Measurements from ENCODE around the gene CDH4. TPM values are rescaled to one million over a fixed set of nuclear protein-coding genes. Genes with fewer than 3 reads are reported as not detected.

The CDH4 gene
- total and polyA plus RNA-seq, 2 of the 8 experiments (the other 6 are each of a cell fraction or from before 2014, with no cell fraction given) = 4.3 to 7.9 TPM

- H3K18ac ChIP-seq (ENCODE audit: extremely low read depth, low read length) = no peak overlapping the region
- peaks cover 9% of the 10 kb centered on the region; the same call in 1 of the 2 replicates for H3K23me2 ChIP-seq (ENCODE audit: low read depth, low read length)
- H3K23ac ChIP-seq (ENCODE audit: insufficient read length) = no peak overlapping the region
- H3K9me3 ChIP-seq (ENCODE audit: insufficient read depth in 2 of 2, low read depth in 1 of 2, low read length in 1 of 2) = peaks cover 13 to 15% of the 10 kb centered on the region in 2 experiments
- ChIA-PET POLR2A (ENCODE audit: partially characterized antibody) (no interaction called here), CTCF (ENCODE audit: partially characterized antibody) (interaction anchor here (1.4 kb wide), 1 partner anchor 19 kb away, joined by 3 read pairs; no protein-coding TSS in a partner anchor)
- H2BK12ac ChIP-seq (ENCODE audit: low read depth, low read length) = peak overlapping the region; percentile 86; the same call in 1 of the 2 replicates
- FAIRE-seq = no peak
- no peak overlapping the region for H3K4ac ChIP-seq (replicated peaks; ENCODE audit: insufficient read length, low read depth, low read length)
- H3K27me3 ChIP-seq (replicated peaks in 1 of 4; ENCODE audit: control insufficient read depth in 3 of 4, extremely low read depth in 1 of 4, insufficient read depth in 3 of 4, low read length in 3 of 4) = no peaks in the 10 kb centered on the region; a peak in 1 of 7 replicates
- H4K20me1 ChIP-seq (replicated peaks in 1 of 2; ENCODE audit: control insufficient read depth in 1 of 2, insufficient read depth in 2 of 2, low read length in 2 of 2) = peaks cover 0 to 5% of the 10 kb centered on the region in 2 experiments
- peak overlapping the region; percentile 80; the same call in 1 of the 2 replicates for H2BK20ac ChIP-seq (ENCODE audit: low read length)
- no peak overlapping the region for H2BK120ac ChIP-seq (replicated peaks; ENCODE audit: low read depth, low read length)
- DNase-seq (ENCODE audit: low read depth in 1 of 2, low spot score in 2 of 2) = no peak
- no peak overlapping the region for H3K4me3 ChIP-seq (ENCODE audit: extremely low read depth in 1 of 4, insufficient read depth in 2 of 4, low read depth in 3 of 4, low read length in 4 of 4)
- H2BK5ac ChIP-seq (ENCODE audit: low read depth, low read length) = no peak overlapping the region; the same call in 1 of the 2 replicates
- peak overlapping the region; percentile 85; the same call in 1 of the 2 replicates for H2BK15ac ChIP-seq (ENCODE audit: low read length)
- H3K9ac ChIP-seq (replicated peaks in 1 of 4; ENCODE audit: extremely low read depth in 1 of 4, low read depth in 3 of 4, low read length in 3 of 4) = no peak overlapping the region
- H3K4me1 ChIP-seq (replicated peaks in 1 of 4; ENCODE audit: control insufficient read depth in 3 of 4, insufficient read depth in 4 of 4, low read length in 3 of 4) = peaks cover 0 to 8% (median 2%) of the 10 kb centered on the region in 4 experiments; a peak in 4 of 7 replicates
- 87% methylated on average over 4 of the region's 4 CpGs; no CpG with 5 or more reads in 1 of the 2 experiments for WGBS, 2 experiments (ENCODE audit: extremely low coverage in 1 of 2, insufficient coverage in 1 of 2, insufficient read length in 1 of 2, insufficient replicate concordance in 2 of 2, low coverage in 1 of 2, low lambda C conversion rate in 2 of 2, missing lambda C conversion rate in 1 of 2)
- H3K4me2 ChIP-seq (ENCODE audit: insufficient read depth in 1 of 2, low read depth in 2 of 2, low read length in 2 of 2) = no peak overlapping the region
- H2AFZ ChIP-seq (ENCODE audit: low read length) = no peak overlapping the region
- H3K79me2 ChIP-seq (ENCODE audit: control insufficient read depth in 1 of 2, insufficient read depth in 2 of 2, low read length in 2 of 2) = peaks cover 0 to 3% of the 10 kb centered on the region in 2 experiments; a peak in 2 of 4 replicates
- H3K14ac ChIP-seq (ENCODE audit: insufficient read length) = no peak overlapping the region
- H3K27ac ChIP-seq (ENCODE audit: low read depth, low read length) = no peak overlapping the region
- H3K36me3 ChIP-seq (ENCODE audit: control insufficient read depth in 2 of 4, insufficient read depth in 4 of 4, low read length in 3 of 4) = no peaks in the 10 kb centered on the region; a peak in 2 of 8 replicates
- peaks cover 3% of the 10 kb centered on the region for H3K79me1 ChIP-seq (ENCODE audit: low read depth, low read length)
- H3K56ac ChIP-seq (replicated peaks; ENCODE audit: insufficient read length, low read depth, low read length) = no peak overlapping the region
- H4K91ac ChIP-seq (replicated peaks; ENCODE audit: insufficient read length, low read length) = peak overlapping the region; percentile 77
- no peak overlapping the region for H4K8ac ChIP-seq (ENCODE audit: extremely low read depth, insufficient read depth, low read length)
- no peak overlapping the region for H4K5ac ChIP-seq (ENCODE audit: insufficient read length, low read depth, low read length)
- peak overlapping the region; percentile 92 for H2AK5ac ChIP-seq (ENCODE audit: low read depth, low read length)
- TF ChIP-seq, protein P1, sequence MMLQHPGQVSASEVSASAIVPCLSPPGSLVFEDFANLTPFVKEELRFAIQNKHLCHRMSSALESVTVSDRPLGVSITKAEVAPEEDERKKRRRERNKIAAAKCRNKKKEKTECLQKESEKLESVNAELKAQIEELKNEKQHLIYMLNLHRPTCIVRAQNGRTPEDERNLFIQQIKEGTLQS (IDR thresholded peaks at IDR 0.05; ENCODE audit: insufficient read depth, low read depth, low read length) = no peak
- TF ChIP-seq YY1 (IDR thresholded peaks at IDR 0.05; ENCODE audit: low read depth, low read length) = no peak
- TF ChIP-seq TAF7 (optimal IDR thresholded peaks at IDR 0.05; ENCODE audit: borderline replicate concordance, low read depth, low read length) = no peak
- no peak for TF ChIP-seq CBX8 (IDR thresholded peaks at IDR 0.05; ENCODE audit: borderline replicate concordance, low read depth, low read length)
- TF ChIP-seq KDM5A (IDR thresholded peaks at IDR 0.05; ENCODE audit: low read length) = no peak
- no peak for TF ChIP-seq KDM1A (IDR thresholded peaks at IDR 0.05; ENCODE audit: borderline replicate concordance, low read length)
- TF ChIP-seq EZH2 (IDR thresholded peaks at IDR 0.05; ENCODE audit: low read depth, low read length, severe bottlenecking) = no peak
- TF ChIP-seq TBP (IDR thresholded peaks at IDR 0.05; ENCODE audit: low read depth, low read length) = no peak
Measured at GRCh38 chr20:61458146-61458746, 206.2 kb downstream of the CDH4 start.

Measured in H1 (cell line).